Esophagus muscularis mucosa (tissue), 4 donors: ENCODE results near the gene TIMP1.

Source experiments
- EP300 ChIP-seq: sonication (generic); formaldehyde crosslinking; IDR thresholded peaks from one replicate; pipeline ENCODE4 v1.6.1; 2017; ENCODE audit warnings: antibody characterized with exemption
- POLR2A ChIP-seq: fragments of 450-650 bp; IDR thresholded peaks from one replicate; pipeline ENCODE4 v1.6.1; 2017; ENCODE audit warnings: antibody characterized with exemption, moderate library complexity, mild to moderate bottlenecking, low read depth
- POLR2AphosphoS5 ChIP-seq, 2 donors: sonication (generic); formaldehyde crosslinking; IDR thresholded peaks; one replicate each; pipeline ENCODE4 v1.6.1; 2017; ENCODE audit warnings: antibody characterized with exemption in 2 of 2
- TF ChIP-seq, protein P1 (sequence below), 3 experiments: fragments of 200-600 bp in 2 of 3; fragments of 450-650 bp in 1 of 3; sonication (generic) in 2 of 3; IDR thresholded peaks; one replicate each; pipeline ENCODE4 v1.5.1; 2017 to 2019; ENCODE audit warnings: antibody characterized with exemption in 3 of 3, mild to moderate bottlenecking in 2 of 3, moderate library complexity in 1 of 3

- TF ChIP-seq POLR2AphosphoS5 (IDR thresholded peaks at IDR 0.05) (no peak), EP300 (no peak), POLR2A (no peak)
- TF ChIP-seq, protein P1, sequence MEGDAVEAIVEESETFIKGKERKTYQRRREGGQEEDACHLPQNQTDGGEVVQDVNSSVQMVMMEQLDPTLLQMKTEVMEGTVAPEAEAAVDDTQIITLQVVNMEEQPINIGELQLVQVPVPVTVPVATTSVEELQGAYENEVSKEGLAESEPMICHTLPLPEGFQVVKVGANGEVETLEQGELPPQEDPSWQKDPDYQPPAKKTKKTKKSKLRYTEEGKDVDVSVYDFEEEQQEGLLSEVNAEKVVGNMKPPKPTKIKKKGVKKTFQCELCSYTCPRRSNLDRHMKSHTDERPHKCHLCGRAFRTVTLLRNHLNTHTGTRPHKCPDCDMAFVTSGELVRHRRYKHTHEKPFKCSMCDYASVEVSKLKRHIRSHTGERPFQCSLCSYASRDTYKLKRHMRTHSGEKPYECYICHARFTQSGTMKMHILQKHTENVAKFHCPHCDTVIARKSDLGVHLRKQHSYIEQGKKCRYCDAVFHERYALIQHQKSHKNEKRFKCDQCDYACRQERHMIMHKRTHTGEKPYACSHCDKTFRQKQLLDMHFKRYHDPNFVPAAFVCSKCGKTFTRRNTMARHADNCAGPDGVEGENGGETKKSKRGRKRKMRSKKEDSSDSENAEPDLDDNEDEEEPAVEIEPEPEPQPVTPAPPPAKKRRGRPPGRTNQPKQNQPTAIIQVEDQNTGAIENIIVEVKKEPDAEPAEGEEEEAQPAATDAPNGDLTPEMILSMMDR (IDR thresholded peaks at IDR 0.05): no peak
Observed at GRCh38 chrX:47628982-47629381, 46.7 kb downstream of the TIMP1 start.
